ENCODE results near the gene RRAS2.

- TF ChIP-seq POLR2A (IDR thresholded peaks at IDR 0.05; ENCODE audit: low read depth, low read length), result no peak
- TF ChIP-seq, protein P1, sequence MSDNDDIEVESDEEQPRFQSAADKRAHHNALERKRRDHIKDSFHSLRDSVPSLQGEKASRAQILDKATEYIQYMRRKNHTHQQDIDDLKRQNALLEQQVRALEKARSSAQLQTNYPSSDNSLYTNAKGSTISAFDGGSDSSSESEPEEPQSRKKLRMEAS (IDR thresholded peaks at IDR 0.05; ENCODE audit: insufficient read depth, insufficient read length), result no peak
- TF ChIP-seq, protein P2, sequence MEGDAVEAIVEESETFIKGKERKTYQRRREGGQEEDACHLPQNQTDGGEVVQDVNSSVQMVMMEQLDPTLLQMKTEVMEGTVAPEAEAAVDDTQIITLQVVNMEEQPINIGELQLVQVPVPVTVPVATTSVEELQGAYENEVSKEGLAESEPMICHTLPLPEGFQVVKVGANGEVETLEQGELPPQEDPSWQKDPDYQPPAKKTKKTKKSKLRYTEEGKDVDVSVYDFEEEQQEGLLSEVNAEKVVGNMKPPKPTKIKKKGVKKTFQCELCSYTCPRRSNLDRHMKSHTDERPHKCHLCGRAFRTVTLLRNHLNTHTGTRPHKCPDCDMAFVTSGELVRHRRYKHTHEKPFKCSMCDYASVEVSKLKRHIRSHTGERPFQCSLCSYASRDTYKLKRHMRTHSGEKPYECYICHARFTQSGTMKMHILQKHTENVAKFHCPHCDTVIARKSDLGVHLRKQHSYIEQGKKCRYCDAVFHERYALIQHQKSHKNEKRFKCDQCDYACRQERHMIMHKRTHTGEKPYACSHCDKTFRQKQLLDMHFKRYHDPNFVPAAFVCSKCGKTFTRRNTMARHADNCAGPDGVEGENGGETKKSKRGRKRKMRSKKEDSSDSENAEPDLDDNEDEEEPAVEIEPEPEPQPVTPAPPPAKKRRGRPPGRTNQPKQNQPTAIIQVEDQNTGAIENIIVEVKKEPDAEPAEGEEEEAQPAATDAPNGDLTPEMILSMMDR (IDR thresholded peaks at IDR 0.05; ENCODE audit: extremely low read depth in 1 of 2, insufficient read depth in 1 of 2, low read depth in 1 of 2, low read length in 2 of 2), result no peak
- no peak for TF ChIP-seq MYC (IDR thresholded peaks at IDR 0.05; ENCODE audit: low read depth, low read length)
- TF ChIP-seq POLR2AphosphoS5 (IDR thresholded peaks at IDR 0.05; ENCODE audit: insufficient read depth, low read depth, low read length), result peak; percentile 53
Measured at GRCh38 chr11:14336507-14337503, 22.2 kb downstream of the RRAS2 start.

Measured in endothelial cell of umbilical vein (primary cell).